Activated CD8-positive, alpha-beta memory T cell treated with anti-CD3 and anti-CD28 coated beads for 1 hour (primary cell): Measurements from ENCODE around the gene ZNF566.
"Not testable (repeated sequence)": the region's sequence is repeated elsewhere in the genome, so short reads cannot be mapped to it uniquely, and the experiment has no call there.

Experiments used
- DNase-seq, 2 donors: peaks; one replicate each; pipeline ENCODE4 v3.0.0-alpha.2; 2020; ENCODE audit warnings: low read depth in 1 of 2; ENCODE audit errors: extremely low read depth in 1 of 2

Gene ZNF566

DNA sequence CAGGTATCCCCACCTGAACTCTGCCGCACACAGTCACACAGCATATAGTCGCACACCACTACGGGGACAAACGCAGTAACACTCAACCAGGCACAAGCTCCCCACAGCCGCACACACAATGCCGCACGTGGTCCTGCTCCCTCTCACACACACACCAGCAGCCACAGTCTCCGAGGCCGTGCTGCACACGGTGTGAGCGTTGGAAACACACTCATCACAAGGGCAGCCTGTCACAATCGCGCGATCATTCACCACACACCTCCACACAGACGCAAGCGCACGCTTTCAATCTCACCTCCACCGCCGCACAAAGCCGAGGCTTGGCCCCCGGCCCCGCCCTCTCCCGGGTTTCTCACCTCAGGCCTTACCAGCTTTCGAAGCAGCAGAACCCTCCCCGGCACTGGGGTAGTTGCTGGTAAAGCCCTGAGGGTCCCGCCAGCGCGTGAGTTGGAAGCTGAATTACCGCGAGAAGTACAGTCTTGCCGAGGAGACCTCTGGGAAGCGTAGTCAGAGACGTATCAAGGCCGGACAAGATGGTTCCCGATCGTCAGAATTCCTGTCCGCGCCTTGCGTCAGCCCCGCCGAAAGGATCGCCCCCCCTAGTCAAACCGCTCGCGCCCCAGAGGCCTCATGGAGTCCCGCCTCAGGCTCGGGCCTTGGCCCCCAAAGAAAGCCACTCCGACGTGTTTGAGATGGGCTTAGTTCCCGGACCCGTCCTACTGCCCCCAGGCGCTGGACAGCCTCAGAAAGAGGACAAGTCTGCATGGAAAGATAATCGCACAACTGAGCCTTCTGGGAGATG is at the start of gene ZNF566:
ZNF566 (minus strand) TSS at position 444 of the 802 bp plus-strand sequence. CDS start 13,004 bp downstream, outside the sequence.
- DNase-seq, result peak; percentile 79 to 89

DNA sequence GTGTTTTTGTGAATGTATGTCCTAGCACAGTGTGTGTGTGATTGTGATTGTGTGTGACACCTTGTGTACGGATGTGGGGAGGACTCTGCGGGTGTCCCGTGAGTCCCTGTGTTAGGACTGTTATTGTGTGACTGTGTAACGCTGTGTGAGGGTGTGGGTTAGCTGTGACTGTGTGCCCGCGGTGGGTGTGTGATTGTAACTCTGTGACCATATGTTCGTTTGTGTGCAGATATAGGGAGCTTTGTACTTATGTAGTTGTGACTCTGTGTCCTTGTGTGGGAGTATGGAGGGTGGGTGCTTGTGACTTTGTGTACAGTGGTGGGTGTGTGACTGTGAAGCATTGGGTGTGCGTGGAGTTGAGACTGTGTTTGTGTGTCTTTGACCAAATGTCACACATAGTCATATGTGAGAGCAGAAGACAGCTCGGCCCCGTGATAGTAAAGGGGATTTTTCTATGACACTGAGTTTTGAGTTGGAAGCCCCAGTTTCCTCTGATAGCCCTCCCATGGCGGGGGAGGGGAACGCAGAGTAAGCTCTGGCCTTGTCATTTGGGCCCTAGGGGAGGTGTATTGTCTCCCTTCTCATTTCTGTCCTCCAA is 39.7 kb upstream of the ZNF566 start:
- peak in 1 of 2 donors; percentile 1 for DNase-seq

DNA sequence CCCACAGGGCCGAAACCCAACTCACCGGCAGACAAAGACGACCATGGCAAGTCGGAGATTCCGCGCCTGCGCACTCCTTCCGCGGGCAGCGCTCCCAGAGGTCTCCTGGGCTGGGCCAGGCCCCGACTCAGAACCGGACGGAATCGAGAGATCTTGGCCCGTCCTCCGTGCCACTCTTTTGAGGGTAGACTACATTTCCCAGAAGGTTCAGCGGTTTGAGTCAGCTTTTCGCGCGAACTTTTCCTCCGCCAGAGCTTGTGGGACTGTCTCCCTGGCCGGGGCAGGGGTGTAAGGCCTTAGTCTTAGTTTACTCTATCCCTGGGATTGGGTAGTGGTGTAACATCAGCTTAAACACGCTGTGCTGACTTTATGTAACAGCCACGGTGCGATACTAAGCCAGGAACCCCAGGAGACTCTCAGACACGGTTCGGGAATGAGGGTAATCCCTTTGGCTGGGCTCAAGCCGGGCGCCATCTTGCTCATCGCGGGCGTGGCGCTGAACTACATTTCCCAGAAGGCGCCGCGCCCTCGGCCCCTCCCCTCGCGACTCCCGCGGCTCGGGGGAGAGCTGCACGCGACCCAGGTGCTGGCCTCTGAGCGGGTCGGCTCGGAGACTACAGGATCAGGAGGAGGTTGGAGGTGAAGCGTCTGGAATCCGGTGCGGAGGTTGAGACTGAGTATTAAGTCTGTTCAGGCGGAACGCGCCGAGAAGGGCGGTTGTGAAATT is 39.0 kb upstream of the ZNF566 start, which contains the start of gene ZNF260:
ZNF260 (minus strand) TSS at position 78 of the 727 bp plus-strand sequence. CDS start 13,033 bp downstream, outside the sequence.
- DNase-seq, result peak; percentile 81 to 85

DNA sequence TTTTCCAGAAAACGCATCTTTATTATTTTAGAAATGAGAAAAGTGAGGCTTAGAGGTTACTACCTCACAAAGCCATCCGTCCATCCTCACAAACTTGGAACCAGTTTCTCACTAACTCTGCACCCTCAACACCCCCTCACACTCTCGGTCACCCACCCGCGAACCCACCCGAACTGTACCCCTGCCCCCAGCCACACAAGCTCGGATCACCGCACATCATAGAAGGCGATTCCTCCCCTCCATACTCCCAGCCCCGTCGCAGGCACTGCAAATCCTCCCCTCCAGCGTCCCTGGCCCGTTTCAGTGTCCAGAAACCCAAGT is 38.5 kb upstream of the ZNF566 start:
- DNase-seq, result no peak

DNA sequence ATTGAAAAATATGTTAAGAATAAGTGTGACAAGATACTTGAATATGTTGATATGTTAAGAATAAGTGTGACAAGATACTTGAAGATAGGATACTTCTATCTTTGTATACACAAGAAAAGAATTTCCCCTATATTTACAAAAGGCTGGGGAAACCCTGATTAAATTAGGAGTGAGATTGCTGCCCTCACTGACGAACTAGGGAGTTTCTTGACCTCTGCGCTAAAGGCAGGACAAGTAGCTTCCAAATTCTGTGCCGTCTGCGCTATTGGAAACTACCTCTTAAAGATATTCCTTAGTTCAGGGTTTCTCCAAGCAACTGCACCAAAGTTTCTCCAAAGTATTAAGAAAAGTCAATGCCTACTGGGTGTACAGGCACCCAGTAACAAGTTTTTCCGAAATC is 38.0 kb upstream of the ZNF566 start:
- DNase-seq, result no peak

- no peak for DNase-seq
Measured at GRCh38 chr19:36526581-36526980, 37.2 kb upstream of the ZNF566 start.

DNA sequence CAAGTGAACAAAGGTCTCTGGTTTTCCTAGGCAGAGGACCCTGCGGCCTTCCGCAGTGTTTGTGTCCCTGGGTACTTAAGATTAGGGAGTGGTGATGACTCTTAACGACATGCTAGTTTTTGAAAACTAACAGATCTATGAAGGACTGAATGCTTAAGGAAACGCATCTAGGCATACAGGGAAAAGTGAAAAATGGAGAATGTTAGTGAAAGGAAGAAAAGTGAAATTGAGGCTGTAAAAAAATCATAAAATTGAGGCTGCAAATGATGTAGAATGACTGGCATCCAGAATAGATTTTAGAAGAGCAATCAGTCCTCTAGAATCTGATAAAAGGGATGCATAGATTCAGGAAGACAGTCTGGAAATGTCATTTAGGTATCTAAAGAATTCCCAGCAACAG is 35.3 kb upstream of the ZNF566 start:
- no peak for DNase-seq

DNA sequence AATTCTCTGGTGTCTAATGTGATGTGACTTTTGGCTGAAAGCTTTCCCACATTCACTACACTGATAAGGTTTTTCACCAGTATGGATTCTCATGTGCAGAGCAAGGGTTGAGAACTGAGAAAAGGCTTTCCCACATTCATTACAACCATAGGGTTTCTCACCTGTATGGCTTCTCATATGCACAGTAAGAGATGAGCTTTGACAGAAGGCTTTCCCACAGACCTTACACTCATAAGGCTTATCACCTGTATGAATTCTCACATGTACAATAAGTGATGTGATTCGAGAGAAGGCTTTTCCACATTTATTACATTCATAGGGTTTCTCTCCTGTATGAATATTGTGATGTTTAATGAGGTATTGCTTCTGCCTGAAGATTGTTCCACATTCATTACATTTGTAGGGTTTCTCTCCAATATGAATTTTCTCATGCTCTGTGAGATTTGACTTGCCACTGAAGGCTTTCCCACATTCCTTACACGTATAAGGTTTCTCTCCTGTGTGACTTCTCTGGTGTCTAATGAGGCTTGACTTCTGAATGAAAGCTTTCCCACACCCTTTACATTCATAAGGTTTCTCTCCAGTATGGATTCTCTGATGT is 24.8 kb upstream of the ZNF566 start:
- no peak for DNase-seq

- no peak for DNase-seq
Measured at GRCh38 chr19:36508325-36508724, 19.0 kb upstream of the ZNF566 start.

DNA sequence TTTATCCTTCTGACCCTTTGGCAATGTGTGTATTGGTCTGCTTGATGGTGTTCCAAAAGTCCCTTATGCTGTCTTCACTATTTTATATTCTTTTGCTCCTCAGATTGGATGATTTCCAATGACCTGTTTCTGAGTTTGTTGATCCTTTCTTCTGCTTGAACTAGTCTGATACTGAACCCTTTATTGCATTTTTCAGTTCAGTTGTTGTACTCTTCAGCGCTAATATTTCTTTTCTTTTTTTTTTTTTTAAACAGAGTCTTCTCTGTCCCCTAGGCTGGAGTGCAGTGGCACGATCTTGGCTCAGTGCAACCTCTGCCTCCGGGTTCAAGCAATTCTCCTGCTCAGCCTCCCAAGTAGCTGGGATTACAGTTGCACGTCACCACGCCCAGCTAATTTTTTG is 12.6 kb upstream of the ZNF566 start:
- no peak for DNase-seq

- no peak for DNase-seq
Measured at GRCh38 chr19:36497001-36497400, 7.6 kb upstream of the ZNF566 start.

DNA sequence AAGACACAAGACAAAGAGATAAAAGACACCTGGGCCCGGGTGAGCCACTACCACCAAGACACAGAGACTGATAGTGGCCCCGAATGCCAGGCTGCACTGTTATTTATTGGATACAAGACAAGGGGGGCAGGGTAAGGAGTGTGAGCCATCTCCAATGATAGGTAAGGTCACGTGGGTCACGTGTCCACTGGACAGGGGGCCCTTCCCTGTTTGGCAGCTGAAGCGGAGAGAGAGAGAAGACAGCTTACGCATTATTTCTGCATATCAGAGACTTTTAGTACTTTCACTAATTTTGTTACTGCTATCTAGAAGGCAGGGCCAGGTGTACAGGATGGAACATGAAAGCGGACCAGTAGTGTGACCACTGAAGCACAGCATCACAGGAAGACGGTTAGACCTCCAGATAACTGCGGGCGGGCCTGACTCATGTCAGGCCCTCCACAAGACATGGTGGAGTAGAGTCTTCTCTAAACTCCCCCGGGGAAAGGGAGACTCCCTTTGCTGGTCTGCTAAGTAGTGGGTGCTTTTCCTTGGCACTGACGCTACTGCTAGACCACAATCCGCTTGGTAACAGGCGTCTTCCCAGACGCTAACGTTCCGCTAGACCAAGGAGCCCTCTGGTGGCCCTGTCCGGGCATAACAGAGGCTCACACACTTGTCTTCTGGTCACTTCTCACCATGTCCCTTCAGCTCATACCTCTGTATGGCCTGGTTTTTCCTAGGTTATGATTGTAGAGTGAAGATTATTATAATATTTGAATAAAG is 3.5 kb upstream of the ZNF566 start:
- DNase-seq, result not testable (repeated sequence)

DNA sequence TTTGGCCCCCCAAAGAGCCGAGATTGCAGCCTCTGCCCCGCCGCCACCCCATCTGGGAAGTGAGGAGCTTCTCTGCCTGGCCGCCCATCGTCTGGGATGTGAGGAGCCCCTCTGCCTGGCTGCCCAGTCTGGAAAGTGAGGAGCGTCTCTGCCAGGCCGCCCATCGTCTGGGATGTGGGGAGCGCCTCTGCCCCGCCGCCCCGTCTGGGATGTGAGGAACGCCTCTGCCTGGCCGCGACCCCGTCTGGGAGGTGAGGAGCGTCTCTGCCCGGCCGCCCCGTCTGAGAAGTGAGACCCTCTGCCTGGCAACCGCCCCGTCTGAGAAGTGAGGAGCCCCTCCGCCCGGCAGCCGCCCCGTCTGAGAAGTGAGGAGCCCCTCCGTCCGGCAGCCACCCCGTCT is 1.5 kb upstream of the ZNF566 start:
- DNase-seq, result not testable (repeated sequence)

- peak in 1 of 2 donors; percentile 51 for DNase-seq
Measured at GRCh38 chr19:36489920-36490415, 607 bp upstream of the ZNF566 start.

GRCh38 chr19:36488846-36489117 is 579 bp downstream of the ZNF566 start:
- peak in 1 of 2 donors; percentile 5 for DNase-seq

DNA sequence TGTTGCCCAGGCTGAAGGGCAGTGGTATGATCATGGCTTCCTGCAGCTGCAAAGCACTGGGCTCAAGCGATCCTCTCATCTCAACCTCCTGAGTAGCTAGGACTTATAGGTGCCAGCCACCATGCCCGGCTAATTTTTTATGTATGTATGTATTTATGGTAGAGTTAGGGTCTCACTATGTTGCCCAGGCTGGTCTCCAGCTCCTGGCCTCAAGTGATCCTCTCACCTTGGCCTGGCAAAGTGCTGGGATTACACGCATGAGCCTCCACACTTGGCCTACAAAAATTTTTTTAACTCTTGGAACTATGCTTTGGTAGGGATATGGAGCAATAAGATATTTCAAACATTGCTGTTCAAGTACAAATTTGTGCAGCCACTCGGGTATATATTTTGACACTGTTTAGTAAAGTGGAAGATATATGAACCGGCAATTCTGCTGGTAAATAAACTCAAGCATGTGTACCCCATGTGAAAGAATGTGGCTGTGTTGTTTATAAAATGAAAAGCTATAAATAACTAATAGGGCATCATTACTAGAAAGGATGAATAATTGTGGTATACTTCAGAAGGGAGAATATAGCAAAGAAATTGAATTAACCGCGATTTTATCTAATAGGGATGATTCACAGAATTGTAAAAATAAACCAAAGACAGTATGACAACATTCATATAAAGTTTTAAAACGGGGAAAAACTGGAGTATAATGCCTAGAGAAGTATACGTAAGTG is 1.1 kb downstream of the ZNF566 start:
- no peak for DNase-seq

- no peak for DNase-seq
Measured at GRCh38 chr19:36483653-36484052, 5.7 kb downstream of the ZNF566 start.

DNA sequence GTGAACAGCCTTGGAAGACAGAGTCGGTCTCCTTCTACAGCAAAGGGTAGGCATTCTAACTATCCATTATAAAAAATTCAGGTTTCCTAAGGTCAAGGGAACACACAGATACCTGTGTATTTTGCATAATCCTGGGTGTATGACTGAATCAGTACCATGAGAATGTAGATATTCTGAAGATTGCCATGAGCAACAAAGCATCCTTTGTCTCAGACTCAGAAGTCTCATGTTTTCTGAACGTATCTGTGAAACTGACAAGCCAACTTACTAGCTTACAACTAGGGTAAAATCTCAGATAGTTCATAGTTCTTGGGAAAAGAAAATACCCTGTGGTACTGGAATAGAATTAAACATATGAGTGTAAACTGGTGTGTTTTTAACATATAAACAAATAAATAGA is 6.5 kb downstream of the ZNF566 start:
- no peak for DNase-seq

- no peak for DNase-seq
Measured at GRCh38 chr19:36460046-36460445, 29.3 kb downstream of the ZNF566 start.

- DNase-seq, result no peak
Measured at GRCh38 chr19:36456831-36457230, 32.5 kb downstream of the ZNF566 start.
